Nucleus accumbens (tissue), 56 donors: ENCODE measurements around the gene PPL.

Experiments used
- DNase-seq, 56 donors: peaks; one replicate each; lab custom pipeline; 2025; lab: John Stamatoyannopoulos, UW

PPL gene

DNA sequence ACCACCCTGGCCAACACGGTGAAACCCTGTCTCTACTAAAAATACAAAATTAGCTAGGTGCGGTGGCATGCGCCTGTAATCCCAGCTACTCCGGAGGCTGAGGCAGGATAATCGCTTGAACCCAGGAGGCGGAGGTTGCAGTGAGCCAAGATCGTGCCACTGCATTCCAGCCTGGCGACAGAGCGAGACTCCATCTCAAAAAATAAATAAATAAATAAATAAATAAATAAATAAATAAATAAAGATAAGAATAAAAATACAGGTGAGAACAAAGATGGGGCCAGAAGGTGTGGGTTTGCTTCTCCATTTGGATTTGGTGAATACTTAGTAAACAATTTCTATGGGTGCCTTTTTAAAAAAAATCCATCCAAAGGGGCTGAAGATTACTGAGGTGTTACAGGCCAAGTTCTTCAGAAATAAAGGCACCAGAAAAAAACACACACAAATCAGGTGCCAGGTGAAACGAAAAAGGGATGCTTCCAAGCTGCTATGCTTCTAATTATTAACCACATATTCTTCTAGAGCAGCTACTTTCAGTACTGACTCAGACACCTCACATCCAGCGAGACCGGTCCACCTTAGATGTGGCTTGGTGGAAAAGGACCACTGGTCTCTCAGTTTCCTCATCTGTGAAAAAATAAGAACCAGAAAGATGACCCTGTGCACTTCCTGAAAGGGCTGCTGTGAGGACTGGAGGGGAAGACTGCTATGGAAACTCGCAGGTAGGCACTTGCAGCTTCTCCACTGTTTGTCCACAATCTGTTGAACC lies 99.0 kb downstream of the PPL start:
- no peak for DNase-seq

- DNase-seq: no peak
These were observed 100.2 kb downstream of the PPL start for GRCh38 chr16:4836727-4837126.

- no peak for DNase-seq
These were observed 103.4 kb downstream of the PPL start for GRCh38 chr16:4833584-4833983.

GRCh38 chr16:4832698-4833343 lies 104.1 kb downstream of the PPL start:
- DNase-seq: no peak
